ENCODE measurements around the gene ADTRP.

Gene ADTRP

DNA sequence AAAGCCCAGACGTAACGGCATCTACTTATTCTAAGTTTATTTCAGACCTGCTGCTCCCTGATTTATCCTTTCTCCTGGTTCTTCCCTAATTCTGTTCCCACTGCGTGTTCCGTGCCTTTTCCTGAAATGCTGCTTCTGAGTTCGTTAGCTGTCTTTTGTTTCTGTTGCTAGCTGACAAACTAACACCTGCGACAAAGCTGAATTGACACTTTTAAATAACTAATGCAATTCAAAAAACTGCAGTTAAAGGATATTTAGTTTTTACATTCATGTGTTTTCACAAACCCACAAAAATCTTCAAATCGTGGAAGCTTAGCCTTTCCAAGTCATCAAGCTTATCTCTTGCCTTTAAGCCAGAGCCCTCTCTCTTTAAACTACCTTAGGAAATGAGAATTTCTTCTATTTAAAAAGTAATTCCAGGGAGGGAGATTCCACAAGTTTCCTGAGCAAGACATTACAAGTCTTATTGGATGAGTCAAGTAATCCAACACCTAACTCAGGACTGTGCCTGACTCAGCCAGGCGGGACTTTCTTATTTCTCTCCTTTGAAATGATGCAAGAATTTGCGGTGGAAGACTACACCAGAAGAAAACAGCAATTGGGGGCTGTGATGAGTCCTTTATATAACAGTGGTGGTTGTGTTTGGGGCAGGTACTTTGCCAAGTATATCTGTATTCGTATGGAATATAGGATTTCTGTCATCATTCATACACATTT lies 6.3 kb downstream of the ADTRP start:
- no peak for DNase-seq

DNA sequence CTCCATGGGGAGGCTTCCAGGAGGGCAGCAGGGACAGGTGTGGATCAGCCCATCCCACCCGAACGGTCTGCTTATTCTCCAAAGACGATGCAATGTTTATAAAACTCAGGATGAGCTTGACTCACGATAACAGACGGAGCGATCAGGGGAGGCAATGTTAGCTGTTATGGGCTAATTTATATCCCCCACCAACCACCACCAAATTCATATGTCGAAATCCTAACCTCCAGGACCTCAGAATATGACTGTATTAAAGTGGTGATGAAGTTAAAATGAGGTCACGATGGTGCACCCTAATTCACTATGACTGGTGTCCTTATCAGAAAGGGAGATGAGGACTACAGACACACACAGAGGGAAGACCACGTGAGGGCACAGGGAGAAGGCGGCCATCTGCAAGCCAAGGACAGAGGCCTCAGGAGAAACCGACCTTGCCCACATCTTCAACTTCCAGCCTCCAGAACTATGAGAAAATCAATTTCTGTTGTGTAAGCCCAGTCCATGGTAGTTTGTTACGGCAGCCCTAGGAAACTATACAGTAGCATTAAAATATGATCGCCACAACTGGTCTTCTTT lies 7.0 kb downstream of the ADTRP start:
- no peak for DNase-seq

DNA sequence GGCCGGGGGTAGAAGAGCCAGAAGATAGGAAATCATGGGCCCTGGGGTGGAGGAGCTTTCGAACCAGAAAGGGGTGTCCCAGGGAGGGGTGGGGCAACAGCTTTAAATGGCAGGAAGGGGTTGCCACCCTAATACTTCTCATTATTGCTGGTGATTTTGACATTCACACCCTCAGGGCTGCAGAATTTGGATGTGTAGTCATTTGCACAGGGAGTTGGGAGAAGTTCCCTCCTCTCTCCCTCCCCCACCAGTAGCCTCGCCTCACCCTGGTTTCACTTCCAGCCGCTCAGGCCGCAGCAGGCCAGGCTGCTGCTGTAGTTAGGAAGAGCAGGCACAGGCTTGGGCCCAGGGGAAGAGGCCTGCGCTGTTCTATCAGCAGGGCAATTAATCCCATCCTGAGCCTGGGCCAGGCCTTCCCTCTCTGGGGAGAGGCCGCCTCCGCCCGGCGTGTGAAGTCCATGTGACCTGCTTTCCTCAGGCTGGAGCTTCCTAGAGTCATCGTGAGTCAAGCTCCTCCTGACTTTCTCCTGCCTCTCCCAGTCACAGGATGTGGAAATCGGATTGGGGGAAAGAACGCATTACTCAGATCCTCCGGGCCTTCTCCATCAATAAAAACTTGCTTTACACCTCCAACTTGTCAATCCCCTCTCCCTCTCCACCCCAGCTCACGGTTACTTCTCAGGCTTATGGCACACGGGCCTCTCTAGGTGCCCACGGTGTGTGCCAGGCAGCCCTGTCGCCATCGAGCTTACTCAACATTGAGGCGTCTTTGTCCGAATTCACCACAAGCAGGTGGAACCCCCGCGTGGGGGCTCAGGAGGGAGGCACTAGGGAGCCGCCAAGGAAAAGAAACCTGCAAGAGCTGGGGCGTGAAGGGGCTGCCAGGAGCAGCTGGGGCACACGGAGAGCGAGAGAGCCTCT lies 7.8 kb downstream of the ADTRP start:
- DNase-seq = no peak

DNA sequence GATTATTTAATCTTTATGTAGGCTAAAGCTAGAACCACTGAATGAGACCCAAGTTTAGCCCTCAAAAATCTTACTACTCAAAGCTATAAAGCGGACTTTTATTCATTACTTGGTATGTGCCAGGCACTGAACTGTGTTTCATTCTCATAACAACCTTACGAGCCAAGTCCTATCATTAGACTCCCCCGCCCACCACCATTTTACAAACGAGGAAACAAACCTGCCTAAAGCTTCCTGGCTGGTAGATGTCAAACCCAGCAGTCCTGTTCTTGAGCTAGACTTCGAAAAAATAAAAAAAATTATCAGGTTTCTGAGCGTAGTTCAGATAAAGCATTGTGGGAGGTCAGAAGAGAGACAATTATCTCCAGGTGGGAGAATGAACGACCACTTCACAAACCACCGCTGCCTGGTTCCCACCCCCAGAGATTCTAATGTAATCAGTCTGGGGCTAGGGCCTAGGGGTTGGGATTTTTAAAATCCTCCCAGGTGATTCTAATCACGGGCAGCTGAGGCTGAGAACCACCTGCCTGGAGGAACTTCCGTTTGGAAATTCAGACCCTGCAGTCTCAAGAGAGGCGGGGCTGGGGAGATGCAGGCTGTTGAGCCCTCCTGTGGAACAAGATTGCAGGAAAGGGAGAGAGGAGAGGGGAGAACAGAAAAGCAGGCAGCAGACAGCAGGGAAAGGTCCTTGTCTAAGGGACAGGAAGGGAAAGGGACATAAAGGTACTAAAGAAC lies 8.6 kb downstream of the ADTRP start:
- DNase-seq = no peak

DNA sequence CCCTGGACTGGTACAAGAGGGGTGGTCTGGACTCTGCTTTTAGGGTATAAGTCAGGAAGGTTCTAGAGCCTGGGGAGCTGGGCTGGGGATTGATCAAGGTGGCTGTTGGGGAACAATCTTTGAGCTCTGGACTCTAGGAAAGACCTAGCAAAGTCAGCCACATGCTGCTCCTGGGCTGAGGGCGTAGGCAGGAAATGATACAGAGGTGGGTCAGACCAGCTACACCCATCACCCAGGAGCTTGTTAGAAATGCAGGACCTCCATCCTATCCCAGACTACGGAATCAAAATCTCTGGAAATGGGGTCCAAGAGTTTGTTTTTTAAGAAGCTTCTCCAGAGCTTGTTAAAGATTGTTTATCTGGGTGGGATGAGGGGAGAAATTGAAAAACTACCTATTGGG lies 9.4 kb downstream of the ADTRP start:
- no peak for DNase-seq

DNA sequence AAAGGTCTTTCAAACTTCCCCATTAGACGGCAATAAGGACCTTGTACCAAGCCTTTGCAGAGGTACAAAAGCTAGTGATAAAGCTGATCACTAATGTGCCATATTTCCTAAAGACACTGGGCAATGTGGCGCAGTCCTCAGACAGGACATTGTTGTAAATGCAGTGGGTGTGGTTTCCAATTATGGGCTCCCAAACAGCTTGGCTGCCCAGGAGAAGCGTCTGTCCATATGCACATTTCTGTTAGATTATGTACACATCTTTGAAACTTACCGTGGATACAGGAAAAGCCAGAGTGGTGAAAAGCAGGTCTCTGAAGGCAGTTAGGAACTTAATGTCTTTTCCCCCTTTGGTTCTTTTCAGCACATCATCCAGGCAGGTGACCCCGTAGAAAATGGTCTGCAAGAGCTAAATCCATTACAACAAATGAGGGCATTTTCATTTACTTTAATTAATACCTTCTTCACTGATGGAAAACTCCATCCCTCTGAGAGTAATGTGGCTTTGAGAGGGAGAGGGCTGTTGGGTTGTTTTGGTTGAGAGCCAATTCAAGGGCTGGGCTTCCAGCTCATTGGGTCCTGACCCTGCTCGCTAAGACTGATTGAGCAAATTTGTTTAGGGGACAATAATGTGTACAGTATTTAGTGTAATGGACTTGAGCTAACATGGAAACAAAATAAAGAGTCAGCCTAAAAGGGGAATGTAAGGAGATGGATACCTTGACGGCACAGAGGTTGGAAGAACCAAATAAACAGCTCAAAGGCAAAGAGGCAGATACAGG lies 10.4 kb downstream of the ADTRP start:
- no peak for DNase-seq

DNA sequence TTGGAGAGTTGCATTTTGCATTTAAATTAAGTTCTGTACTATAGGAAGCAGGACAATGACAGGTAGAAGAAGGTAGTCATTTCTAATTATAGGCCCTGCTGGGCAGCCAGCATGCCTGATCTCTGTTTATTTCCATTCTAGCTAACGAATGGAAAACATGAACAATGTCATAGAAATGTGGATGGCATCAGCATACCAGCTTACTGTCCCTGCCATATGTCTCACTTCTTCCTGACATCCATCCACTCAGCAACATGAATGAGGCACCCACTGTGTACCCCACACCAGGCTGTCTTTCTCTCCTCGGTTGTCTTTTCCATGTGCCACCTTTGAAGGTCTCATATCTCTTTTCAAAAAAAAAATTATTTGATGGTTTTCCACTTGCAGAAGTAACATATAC lies 11.1 kb downstream of the ADTRP start:
- no peak for DNase-seq

DNA sequence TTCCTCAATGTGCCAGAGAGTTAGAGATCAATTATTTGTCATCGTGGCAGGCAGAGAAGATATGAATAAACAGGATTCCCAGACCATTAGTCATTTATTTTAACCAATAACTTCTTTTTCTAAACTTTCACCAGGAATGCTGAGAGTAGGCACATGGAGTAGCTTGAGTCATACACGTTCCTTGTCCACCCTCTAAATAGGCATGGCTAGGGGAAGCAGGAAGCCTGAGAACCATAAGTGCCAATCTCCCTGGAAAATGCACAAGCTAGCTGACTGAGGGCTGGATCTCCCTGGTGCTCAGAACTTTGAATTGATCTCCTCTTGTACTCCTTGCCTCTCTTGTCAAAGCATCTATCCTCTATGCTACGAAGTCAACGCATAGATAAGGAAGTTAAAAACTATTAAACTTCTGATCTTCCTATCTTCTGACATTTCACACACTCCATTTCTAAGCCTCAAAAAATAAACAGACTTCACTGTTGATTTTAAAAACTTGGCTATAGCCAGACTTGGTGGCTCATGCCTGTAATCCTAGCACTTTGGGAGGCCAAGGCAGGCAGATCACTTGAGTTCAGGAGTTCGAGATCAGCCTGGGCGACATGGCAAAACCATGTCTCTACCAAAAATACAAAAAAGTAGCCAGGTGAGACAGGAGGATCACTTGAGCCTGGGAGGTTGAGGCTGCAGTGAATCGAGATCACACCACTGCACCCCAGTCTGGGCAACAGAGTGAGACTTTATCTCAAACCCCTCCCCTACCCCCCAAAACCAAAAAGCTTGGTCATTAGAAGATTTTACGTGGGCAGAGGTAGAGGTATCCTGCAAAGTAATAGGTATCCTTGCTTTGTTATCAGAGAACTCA lies 11.8 kb downstream of the ADTRP start:
- DNase-seq = no peak

DNA sequence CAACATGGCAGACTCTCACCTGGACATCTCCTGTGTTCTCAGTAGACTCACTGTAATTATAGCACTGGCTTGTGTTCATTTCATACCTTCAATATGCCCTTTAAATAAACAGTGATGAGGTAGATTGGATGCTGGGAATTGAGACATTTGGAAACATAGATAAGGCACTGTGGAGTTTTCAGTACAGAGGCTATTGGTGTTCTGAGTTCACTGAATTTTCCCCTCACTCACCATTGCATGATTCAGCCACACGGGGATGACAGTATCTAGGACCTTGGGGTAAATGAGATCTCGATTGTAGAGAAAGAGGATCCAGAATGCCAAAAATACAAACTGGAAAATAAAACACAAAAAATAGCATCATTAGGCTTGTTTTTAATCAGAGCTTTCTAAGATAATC lies 12.6 kb downstream of the ADTRP start:
- DNase-seq = no peak

DNA sequence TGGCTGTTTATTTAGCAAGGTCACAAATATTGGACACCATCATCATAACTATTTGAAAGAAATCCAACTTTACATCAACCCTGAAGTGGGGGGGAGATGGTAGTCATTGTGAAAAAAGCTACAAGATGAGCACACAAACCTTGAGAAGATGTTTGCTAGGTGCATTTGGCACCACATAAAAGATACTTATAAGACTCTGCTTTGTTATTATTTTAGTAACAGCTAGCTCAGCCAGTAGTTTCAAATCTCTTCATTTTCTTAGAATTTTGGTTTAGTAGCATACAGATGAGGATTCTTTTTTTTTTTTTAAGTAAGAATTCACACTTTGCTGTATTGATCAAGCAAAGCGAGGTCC lies 14.4 kb downstream of the ADTRP start:
- no peak for DNase-seq

DNA sequence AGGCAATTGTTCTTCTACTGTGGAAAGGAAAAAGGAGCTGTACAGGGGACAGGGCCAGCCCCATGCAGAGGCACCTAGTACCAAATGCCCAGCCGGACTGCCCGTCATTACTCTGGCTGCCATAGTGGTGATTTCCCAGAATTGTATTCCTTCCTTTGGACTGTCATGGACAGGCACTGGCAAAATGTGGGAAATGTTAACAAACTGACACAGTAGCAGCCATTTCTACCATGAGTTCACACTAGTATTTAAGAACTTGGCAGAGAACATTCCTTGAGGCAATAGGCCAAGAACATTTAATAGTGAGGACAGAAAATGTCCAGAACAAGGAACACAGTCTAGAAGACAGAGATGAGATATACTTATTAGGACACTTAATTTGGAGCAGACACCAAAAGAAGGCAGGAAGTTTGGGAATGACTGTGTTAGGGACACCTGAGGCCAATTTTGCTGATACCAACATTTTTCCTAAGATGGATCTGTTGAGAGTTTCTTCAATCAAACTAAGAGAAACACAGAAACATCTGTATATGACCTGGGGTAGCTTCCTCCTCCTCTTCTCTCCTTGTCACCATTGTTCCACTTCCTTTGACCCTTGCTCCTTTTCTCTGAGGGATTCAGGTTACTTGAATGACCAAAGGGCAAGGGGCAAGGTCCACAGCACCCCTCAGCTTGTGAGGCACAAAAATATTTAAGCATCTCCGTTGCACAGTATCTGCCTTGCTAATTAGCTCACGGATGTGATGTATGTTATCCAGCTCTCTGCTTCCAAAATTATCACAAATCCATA lies 14.9 kb downstream of the ADTRP start:
- DNase-seq = no peak

DNA sequence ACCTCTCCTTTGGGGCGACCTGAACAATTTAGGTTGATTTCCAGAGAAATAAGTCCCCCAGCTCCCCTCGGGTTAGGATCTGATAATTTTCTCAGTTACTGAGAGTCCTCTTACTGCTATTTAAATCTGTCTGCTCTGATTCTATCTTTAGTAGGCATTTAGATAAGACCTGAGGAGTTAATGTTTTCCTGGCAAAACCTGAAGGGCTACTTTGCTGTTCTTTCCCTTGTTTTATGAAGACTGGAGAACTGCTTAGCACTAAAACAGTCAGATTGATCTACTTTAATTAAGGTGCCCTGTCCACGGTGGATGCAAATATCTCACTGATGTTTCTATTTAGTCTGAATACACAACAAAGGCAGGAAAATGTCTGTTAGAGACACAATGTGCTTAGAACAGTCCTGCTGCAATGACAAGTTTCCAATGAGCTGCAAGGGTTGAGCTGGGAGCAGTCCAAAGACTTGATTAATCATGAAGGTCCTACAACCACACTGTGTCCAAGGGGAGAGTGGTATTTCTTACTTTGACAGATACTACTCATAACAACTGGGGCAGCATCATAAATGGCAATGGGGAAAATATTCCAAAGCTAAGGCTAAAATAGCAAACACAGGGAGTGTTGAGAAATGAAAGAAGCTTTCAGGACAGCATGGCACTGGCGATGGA lies 15.7 kb downstream of the ADTRP start:
- DNase-seq = no peak

DNA sequence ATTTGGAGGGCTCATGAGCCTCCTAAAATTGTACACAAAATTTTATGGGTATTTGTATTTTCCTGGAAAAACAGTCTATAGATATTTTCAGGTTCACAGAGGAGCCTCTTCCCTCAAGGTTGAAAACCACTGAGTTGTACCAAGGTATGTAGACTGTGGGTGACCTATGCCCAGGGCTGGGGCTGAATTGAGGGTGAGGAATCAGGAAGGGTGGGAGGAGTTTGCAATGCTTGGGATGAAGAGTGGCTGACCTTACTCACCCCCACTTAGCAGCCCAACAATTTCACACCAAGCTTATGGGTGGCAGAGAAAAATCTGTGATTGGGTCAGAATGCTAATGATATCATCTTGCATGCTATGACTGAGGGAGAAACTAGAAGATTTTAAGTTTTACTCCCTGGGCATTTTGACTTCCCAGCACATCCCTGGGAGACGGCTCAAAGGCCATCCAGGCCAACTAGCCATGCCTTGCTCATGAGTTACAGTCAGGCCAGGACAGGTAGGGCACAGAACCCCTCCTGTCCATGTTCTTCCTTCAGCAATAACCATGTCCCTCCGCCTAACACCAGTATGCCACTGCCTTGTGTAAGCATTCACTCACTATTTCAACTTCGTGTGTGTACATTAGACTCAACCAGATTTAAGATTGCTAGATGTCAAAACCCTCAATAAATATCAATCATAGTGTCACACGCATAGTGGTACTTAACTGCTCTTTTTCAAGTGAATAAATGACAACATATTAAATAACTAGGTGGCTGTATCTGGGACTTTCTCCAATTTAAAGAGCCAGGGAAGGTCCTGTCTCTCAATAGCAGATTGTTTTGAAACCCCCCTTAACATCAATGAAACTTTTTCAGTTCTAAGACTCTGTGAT lies 16.6 kb downstream of the ADTRP start:
- DNase-seq = no peak

DNA sequence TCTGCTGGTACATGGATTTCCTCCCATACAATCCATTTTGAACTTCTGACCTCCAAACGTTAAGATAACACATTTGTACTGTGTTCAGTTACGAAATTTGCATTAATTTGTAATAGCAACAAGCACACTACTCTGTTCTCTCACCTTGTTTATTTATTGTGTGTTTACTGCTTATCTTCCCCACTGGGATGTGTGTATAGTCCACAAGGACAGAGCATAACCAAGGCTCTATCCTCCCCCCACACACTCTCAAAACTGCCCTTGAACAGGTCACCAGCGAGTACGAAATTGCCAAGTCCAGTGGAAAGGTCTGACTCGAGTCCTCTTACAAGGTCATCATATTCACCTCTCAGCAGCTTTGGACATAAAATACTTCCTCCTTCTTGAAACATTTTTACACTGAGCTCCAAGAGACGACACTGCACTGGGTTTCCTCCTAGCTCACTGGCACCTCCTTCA lies 18.6 kb downstream of the ADTRP start:
- no peak for DNase-seq

DNA sequence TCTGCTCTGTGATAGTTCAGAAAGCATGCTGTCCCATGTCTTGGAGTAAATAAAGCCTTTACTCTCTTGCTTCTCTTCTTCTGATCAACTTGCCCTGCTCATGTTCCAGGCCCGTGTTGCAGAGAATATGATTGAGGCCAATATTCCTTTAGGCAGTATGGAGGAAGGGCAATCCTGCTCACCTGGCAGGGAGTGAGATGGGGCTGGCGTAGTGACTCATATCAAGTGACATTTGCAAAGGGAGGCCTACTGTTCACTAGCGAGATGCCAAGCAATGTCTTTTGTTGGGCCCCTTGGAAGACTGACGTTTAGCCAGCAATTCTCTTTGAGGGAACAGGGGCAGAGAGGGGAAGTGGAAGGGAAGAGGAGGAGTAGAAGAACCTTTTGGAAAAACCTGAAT lies 19.7 kb downstream of the ADTRP start:
- no peak for DNase-seq

DNA sequence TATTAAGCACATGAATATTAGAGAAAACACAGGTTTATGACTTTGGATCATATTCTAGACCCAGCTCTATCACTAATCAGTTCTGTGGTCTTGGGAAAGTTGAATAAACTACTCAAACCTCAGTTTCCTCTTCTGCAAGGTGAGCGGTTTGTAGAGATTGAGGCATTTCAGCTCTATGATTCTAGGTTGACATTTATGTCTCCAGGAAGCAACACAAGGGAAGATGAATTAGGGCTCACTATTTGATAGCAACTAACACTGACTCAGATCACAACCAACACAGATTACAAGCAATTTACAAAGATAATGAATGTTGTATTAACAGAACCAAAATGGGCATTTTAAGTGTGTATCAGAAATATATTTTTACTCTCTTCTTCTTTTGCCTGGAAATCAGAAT lies 21.9 kb downstream of the ADTRP start:
- DNase-seq = no peak

DNA sequence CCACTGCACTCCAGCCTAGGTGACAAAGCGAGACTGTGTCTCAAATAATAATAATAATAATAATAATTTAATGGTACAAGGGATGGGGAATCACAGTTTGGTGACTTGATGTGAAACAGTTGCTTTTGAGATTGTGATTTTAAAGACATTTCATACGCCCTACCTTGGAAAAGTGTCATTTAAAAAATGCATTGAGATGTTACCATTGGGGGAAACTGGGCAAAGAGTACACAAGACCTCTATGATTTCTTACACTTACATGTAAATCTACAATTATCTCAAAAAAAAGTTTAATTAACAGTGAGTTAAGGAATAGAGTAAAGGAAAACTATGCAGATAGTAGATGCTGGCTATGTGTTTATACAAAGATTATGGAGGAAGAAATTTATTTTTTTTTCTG lies 22.3 kb downstream of the ADTRP start:
- no peak for DNase-seq

DNA sequence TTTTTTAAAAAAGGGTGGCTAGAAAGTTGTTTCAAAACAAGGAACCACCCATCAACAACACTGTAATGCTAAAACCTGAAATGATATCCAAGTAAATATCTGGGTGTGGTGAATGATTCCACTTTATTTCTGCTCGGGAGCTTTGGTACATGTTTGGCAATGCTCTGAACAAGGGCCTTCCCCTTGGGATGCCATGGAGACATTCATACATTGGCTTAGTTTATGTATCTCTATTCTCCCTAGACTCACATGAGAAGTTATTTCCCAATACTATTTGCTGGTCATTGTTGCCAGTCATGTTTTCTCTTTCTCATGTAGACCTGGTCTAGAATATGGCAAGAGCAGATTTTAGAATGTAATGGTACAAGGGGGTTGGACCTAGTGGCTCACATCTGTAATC lies 22.9 kb downstream of the ADTRP start:
- DNase-seq = no peak

Data from stimulated activated CD4-positive, alpha-beta T cell treated with anti-CD3 and anti-CD28 coated beads, Interleukin-2, amount 100 ng/mL, for 24 hours (primary cell).